ENCODE measurements around the gene NDUFS4.

- TF ChIP-seq CTCF (IDR thresholded peaks at IDR 0.05) (no peak), POLR2A (IDR thresholded peaks at IDR 0.05) (no peak)
Observed at GRCh38 chr5:53515988-53516387, 44.5 kb upstream of the NDUFS4 start.
